Keratinocyte (primary cell): ENCODE measurements around the gene AK9.

Experiments
- EZH2 ChIP-seq: IDR thresholded peaks from one replicate; pipeline ENCODE4 v1.6.1; 2012; ENCODE audit warnings: inconsistent platforms, mild to moderate bottlenecking, low read length, moderate library complexity
- TF ChIP-seq, protein P1 (sequence below), 3 experiments: IDR thresholded peaks in 1 of 3; conservative IDR thresholded peaks in 1 of 3; optimal IDR thresholded peaks in 1 of 3; 2 replicates in 2 of 3; 3 replicates in 1 of 3; pipeline versions ENCODE3 to v1.5.1; 2011; ENCODE audit warnings: low read length in 3 of 3, mild to moderate bottlenecking in 3 of 3, moderate library complexity in 2 of 3, control low read depth in 1 of 3, inconsistent platforms in 1 of 3; ENCODE audit not compliant: insufficient read depth in 2 of 3; ENCODE audit errors: extremely low read depth in 1 of 3

DNA sequence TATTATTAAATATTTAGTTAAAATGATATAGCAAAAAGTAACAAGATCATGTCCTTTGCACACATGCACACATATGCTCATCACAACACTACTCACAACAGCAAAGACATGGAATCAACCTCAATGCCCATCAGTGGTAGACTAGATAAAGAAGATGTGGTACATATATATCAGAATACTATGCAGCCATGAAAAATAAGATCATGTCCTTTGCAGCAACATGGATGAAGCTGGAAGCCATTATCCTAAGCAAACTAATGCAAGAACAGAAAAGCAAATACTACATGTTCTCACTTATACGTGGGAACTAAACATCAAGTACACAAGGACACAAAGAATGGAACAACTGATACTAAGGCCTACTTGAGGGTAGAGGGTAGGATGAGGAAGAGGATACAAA lies 14.3 kb downstream of the AK9 start:
- TF ChIP-seq, protein P1, sequence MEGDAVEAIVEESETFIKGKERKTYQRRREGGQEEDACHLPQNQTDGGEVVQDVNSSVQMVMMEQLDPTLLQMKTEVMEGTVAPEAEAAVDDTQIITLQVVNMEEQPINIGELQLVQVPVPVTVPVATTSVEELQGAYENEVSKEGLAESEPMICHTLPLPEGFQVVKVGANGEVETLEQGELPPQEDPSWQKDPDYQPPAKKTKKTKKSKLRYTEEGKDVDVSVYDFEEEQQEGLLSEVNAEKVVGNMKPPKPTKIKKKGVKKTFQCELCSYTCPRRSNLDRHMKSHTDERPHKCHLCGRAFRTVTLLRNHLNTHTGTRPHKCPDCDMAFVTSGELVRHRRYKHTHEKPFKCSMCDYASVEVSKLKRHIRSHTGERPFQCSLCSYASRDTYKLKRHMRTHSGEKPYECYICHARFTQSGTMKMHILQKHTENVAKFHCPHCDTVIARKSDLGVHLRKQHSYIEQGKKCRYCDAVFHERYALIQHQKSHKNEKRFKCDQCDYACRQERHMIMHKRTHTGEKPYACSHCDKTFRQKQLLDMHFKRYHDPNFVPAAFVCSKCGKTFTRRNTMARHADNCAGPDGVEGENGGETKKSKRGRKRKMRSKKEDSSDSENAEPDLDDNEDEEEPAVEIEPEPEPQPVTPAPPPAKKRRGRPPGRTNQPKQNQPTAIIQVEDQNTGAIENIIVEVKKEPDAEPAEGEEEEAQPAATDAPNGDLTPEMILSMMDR (optimal IDR thresholded peaks at IDR 0.05 in 1 of 3, IDR thresholded peaks at IDR 0.05 in 1 of 3, conservative IDR thresholded peaks at IDR 0.05 in 1 of 3; ENCODE audit: extremely low read depth in 1 of 3, insufficient read depth in 2 of 3, low read length in 3 of 3): no peak
- TF ChIP-seq EZH2: no peak
